Central memory CD4-positive, alpha-beta T cell (primary cell): ENCODE measurements around the gene STX11.
"Not testable (repeated sequence)": the region's sequence is repeated elsewhere in the genome, so short reads cannot be mapped to it uniquely, and the experiment has no call there.

ENCODE experiments used
- DNase-seq: peaks from one replicate; pipeline ENCODE4 v3.0.0; 2022

STX11 gene

GRCh38 chr6:144177726-144178125 lies 27.4 kb downstream of the STX11 start:
- DNase-seq = no peak

DNA sequence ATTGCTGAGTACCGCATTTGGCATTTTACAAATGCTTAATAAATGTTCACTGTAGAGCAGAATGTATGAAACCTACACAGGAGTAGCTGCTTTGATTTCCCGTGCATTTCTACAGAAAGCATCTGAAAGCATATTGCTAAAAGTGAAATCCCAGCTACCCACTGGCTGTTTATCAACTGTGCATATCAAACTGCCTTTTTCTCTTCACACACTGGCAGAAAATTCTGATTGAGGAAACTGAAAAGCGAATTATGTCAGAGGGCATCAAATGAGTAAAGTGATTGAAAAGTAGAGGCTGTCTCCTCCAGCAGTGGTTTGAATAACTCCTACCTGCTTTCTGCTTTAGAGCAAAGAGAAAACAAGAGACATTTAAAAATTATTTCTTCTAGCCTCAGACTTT lies 28.0 kb downstream of the STX11 start:
- no peak for DNase-seq

DNA sequence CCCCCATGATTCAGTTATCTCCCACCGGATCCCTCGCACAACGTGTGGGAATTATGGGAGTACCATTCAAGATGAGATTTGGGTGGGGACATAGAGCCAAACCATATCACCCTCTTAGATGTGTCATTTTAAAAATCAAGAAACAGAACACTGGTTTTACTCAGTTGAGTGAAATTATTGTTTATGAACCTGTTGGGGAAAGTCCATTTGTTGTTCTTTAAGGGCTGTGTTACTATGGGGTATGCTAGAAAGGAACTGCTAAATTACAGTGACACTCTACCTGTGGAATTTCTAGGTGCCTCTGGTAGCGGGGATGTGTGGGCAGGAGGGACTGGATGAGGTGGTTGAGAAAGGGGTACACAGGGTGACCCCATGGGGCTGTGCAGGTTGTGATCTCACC lies 28.9 kb downstream of the STX11 start:
- DNase-seq = no peak

DNA sequence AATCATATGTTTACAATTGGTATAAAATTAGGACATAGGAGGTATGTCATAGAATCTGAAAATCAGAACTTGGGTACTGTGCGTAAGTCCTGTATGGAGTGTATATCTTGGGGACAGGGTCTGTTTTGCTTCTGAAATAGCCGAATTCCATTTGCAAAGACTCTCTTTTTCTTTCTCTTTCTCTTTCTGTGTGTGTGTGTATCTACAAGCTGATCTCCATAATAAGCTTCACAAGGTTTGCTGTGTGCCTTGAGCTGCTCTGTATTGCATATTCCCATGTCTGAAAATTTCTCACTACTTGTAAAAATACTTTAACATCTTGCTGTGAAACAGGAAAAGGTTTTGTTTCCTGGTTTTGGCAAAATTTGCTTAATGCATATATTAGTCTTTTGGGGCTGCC lies 29.5 kb downstream of the STX11 start:
- DNase-seq = no peak

DNA sequence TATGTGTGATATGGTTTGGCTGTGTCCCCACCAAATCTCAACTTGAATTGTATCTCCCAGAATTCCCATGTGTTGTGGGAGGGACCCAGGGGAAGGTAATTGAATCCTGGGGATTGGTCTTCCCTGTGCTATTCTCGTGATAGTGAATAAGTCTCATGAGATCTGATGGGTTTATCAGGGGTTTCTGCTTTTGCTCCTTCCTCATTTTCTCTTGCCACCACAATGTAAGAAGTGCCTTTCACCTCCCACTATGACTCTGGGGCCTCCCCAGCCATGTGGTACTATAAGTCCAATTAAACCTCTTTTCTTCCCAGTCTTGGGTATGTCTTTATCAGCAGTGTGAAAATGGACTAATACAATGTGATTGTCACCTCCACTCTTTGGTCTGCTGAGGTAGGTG lies 30.0 kb downstream of the STX11 start:
- not testable (repeated sequence) for DNase-seq

- no peak for DNase-seq
Measured at GRCh38 chr6:144181639-144182038, 31.3 kb downstream of the STX11 start.

DNA sequence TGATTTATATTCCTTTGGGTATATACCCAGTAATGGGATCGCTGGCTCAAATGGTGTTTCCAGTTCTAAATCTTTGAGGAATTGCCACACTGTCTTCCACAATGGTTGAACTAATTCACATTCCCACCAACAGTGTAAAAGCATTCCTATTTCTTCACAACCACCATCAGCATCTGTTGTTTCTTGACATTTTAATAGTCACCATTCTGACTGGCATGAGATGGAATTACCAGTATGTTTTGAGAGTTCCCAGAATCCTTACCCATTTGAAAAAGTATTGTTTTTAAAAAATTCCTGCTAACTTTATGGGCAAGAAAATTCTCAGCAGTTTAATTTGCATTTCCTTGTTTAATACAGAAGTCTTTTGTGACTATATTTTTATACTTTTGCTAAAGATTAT lies 33.9 kb downstream of the STX11 start:
- not testable (repeated sequence) for DNase-seq

DNA sequence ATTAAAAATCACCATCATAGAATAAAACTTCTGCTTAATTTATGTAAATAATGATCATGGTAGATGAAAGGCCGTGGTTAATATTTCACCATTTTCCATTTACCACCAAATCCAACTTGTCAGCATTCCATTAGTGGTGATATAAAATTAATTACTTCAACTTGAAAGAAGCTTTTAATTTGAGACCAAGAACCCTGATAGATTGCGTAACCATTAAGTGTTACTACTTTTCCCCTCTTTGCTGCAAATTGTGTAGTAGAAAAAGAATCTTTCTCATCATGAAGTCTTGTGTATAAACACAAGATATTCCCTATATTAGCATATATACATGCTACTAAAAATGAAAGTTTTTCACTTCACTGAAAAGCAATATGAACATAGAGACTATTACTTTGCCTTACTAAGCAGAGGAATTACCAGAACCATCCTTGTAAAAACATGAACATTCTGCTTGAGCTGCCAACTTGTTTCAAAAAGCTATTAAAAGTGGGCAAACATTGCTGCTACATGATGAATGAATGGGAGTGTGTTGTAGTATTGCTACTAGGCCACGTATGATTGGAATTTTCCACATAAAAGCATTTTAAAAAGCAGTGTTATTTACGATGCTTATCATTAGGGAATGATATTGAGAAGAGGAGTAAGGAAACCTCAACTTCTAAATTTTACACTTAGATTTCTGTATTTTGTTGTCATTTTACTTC lies 35.0 kb downstream of the STX11 start:
- DNase-seq = no peak

GRCh38 chr6:144186817-144187625 lies 36.7 kb downstream of the STX11 start:
- DNase-seq = no peak

DNA sequence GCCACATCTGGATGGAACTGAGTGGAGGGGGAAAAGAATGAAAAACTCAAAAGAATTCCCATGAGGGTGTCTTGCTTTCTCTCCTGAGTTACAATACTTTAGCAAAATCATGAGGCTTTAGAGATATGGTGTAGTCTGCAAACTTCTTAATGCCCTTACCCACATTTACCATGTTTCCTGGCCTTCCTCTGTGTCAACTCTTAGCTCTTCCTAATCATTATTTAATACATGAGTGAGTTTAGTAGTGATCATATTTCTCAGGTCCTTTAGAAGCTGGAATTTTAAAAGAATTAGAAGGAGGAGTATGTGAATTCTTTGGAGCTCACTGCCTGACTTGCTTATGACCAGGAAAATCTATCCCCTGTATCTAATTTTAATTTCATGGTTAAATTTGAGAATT lies 39.0 kb downstream of the STX11 start:
- no peak for DNase-seq

- DNase-seq = no peak
Measured at GRCh38 chr6:144190080-144190479, 39.8 kb downstream of the STX11 start.

- DNase-seq = no peak
Measured at GRCh38 chr6:144190593-144190992, 40.3 kb downstream of the STX11 start.

DNA sequence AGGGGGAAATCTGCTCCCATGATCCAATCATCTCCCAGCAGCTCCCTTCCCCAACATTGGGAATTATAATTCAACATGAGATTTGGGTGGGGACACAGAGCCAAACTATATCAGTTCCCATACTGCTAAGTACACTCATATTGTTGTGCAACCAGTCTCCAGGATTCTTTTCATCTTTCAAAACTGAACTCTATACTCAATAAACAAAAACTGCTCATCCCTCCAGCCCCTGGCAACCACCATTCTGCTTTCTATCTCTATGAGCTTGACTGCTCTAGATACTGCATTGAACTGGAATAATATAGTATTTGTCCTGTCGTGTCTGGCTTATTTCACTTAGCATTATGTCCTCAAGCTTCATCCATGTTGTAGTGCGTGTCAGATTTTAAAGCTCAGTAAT lies 42.9 kb downstream of the STX11 start:
- no peak for DNase-seq

DNA sequence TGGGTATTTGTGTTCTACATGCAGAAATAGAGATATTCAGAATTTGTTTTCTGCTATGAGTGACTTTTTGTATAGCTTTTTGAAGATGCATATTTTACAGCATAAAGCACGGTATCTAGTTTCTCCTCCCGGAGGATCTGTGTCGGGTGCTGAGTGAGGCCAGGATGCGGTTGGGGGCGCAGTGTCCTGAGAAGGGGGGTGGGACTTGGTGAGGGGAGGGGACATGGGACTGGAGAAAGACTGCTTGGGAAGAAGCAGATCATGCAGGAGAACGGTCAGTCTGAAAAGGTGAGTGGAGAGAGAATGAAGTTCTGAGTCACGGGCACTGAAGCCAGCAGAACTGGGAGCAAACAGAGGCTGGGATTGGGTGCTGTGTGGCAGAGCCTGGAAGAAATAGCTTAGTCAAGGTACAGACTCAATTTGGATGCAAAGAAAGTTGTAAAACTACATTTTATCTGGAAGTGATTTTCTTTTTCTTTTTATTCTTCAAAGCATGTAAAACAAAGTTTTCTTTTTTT lies 44.0 kb downstream of the STX11 start:
- DNase-seq = no peak

GRCh38 chr6:144195671-144196270 lies 45.5 kb downstream of the STX11 start:
- no peak for DNase-seq

GRCh38 chr6:144197919-144198318 lies 47.6 kb downstream of the STX11 start:
- DNase-seq = no peak

DNA sequence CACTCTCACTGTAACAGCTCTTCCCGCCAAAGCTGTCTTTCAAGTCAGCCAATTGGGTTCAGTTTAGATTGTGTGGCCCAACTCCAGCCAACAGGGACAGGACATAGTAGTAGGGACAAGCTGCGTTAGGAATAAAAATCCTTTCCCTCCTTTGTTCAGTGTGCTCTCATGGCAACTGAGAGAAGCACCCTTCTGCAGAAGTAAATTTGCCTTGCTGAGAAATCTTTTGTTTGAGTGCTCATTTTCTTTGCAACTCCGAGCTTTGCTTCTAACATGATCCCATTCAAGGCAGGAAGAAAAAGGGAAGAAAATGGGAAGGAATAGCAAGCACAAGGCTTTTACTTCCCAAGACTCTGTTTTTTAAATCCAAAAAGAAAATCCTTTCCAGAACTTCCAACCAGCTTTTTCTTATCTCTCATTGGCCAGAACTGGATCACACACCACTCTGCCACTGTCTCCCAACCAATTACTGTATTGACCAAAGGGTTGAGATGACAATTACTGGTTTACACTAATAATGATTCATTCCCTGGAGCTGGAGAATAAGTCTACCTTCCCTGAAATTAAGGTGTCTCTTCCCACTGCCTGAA lies 52.7 kb downstream of the STX11 start:
- no peak for DNase-seq

GRCh38 chr6:144211160-144211559 lies 60.8 kb downstream of the STX11 start:
- DNase-seq = no peak

- DNase-seq = no peak
Measured at GRCh38 chr6:144213315-144213714, 63.0 kb downstream of the STX11 start.

GRCh38 chr6:144214029-144214428 lies 63.7 kb downstream of the STX11 start:
- no peak for DNase-seq

DNA sequence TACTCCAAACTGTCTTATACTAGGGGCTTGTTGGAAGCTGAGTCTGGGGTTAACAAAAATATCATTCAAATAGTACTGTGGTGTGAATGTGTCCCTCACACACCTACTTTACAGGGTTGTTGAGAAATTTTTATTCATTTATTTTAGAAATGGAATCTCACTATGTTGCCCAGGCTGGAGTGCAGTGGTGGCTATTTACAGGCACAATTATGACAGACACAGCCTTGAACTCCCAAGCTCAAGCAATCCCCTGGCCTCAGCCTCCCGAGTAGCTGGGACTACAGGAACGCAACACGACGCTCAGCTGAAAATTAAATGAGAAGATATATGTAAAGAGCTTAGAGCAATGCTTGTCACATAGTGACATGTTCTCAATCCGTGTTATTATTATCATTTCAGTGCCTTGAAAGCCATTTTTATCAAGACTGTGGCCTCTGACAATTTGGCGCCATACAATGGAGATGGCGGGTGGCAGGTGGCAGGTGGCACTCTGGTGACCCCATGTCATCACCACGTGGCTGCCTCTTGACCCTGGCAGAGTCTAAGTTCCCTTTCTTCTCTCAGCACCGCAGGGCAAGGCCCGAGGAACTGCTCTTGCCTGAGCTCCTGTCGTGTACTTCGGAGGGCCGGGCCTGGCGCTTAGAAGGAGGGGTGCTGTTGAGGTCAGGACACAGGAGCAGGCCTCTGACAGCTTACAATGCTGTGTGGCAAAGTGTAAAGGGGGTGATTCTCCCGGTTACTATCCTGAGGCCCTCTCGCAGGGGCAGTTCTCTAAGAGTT lies 64.5 kb downstream of the STX11 start:
- DNase-seq = no peak

DNA sequence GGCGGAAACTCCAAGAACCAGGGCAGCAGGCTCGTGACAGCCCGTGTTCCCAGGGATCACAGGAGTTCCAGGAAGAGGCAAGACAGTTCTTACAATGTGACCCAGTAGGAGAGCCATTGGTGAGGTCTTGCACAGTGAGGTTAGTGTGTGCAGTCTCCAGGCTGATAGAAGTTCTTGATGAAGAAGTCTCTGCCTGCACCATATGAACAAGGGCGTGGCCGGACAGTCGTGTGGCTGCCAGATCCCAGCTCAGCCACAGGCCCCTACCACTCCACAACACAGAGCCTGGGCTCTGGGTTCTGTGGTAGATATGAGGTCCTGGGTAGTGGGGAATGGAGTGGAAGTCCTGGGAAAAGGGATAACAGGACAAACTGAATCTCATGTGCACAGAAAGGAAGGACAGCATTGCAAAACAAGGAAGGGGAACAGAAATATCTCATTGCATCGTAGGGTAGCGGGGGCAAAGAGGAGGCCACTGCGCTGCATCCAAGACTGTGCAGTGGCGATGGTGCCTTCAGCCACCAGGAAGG lies 65.2 kb downstream of the STX11 start:
- DNase-seq = peak; percentile 12
